Measurements from ENCODE around the gene PUS10. TPM values are rescaled to one million over a fixed set of nuclear protein-coding genes. Genes with fewer than 3 reads are reported as not detected.
A peak's percentile ranks its signal among the peaks of the same experiment; 100 is the strongest.
"Not testable (repeated sequence)": the region's sequence is repeated elsewhere in the genome, so short reads cannot be mapped to it uniquely, and the experiment has no call there.

The PUS10 gene
- total and polyA plus RNA-seq, 4 donors = 4.3 to 11.4 (median 6.8) TPM

- H3K27ac ChIP-seq (ENCODE audit: low read depth, low read length); H3K4me1 ChIP-seq (ENCODE audit: control insufficient read depth, insufficient read depth, low read length); H3K27me3 ChIP-seq (ENCODE audit: control insufficient read depth, insufficient read depth, low read length); H3K9me3 ChIP-seq (ENCODE audit: control insufficient read depth, insufficient read depth, low read length); H3K4me3 ChIP-seq (ENCODE audit: low read depth, low read length); DNase-seq (ENCODE audit: low read depth in 4 of 6, low spot score in 6 of 6): not testable (repeated sequence)
- H3K36me3 ChIP-seq (ENCODE audit: control insufficient read depth, insufficient read depth, low read length) = peaks cover 20% of the 10 kb centered on the region
- WGBS (ENCODE audit: insufficient coverage) = no CpG with 5 or more reads among the region's 2 CpGs
Measured at GRCh38 chr2:61036643-61037042, 18.6 kb upstream of the PUS10 start.

- over 99% methylated on average over 9 of the region's 9 CpGs for WGBS (ENCODE audit: insufficient coverage)
- not testable (repeated sequence) for H3K9me3 ChIP-seq (ENCODE audit: control insufficient read depth, insufficient read depth, low read length); H3K27me3 ChIP-seq (ENCODE audit: control insufficient read depth, insufficient read depth, low read length); H3K4me1 ChIP-seq (ENCODE audit: control insufficient read depth, insufficient read depth, low read length); H3K27ac ChIP-seq (ENCODE audit: low read depth, low read length); H3K4me3 ChIP-seq (ENCODE audit: low read depth, low read length); DNase-seq (ENCODE audit: low read depth in 4 of 6, low spot score in 6 of 6)
- H3K36me3 ChIP-seq (ENCODE audit: control insufficient read depth, insufficient read depth, low read length) = peaks cover 20% of the 10 kb centered on the region
Measured at GRCh38 chr2:61034592-61034991, 16.5 kb upstream of the PUS10 start.

- no peak for DNase-seq (ENCODE audit: low read depth in 4 of 6, low spot score in 6 of 6)
- no peaks in the 10 kb centered on the region for H3K4me1 ChIP-seq (ENCODE audit: control insufficient read depth, insufficient read depth, low read length)
- no peaks in the 10 kb centered on the region for H3K27me3 ChIP-seq (ENCODE audit: control insufficient read depth, insufficient read depth, low read length)
- H3K36me3 ChIP-seq (ENCODE audit: control insufficient read depth, insufficient read depth, low read length) = peaks cover 15% of the 10 kb centered on the region
- no peaks in the 10 kb centered on the region for H3K9me3 ChIP-seq (ENCODE audit: control insufficient read depth, insufficient read depth, low read length)
- no CpG with 5 or more reads among the region's 3 CpGs for WGBS (ENCODE audit: insufficient coverage)
- H3K27ac ChIP-seq (ENCODE audit: low read depth, low read length) = no peak overlapping the region
- H3K4me3 ChIP-seq (ENCODE audit: low read depth, low read length) = no peak overlapping the region
Measured at GRCh38 chr2:61029533-61029932, 11.5 kb upstream of the PUS10 start.

- Histone ChIP-seq H3K27ac (ENCODE audit: low read depth, low read length) (no peak overlapping the region), H3K27me3 (ENCODE audit: control insufficient read depth, insufficient read depth, low read length) (no peaks in the 10 kb centered on the region), H3K36me3 (ENCODE audit: control insufficient read depth, insufficient read depth, low read length) (peaks cover 18% of the 10 kb centered on the region), H3K4me1 (ENCODE audit: control insufficient read depth, insufficient read depth, low read length) (no peaks in the 10 kb centered on the region), H3K9me3 (ENCODE audit: control insufficient read depth, insufficient read depth, low read length) (no peaks in the 10 kb centered on the region), H3K4me3 (ENCODE audit: low read depth, low read length) (no peak overlapping the region)
- DNase-seq (ENCODE audit: low read depth in 4 of 6, low spot score in 6 of 6) = no peak
- no CpG with 5 or more reads among the region's 4 CpGs for WGBS (ENCODE audit: insufficient coverage)
Measured at GRCh38 chr2:61023670-61024069, 5.6 kb upstream of the PUS10 start.

- Histone ChIP-seq H3K4me1 (ENCODE audit: control insufficient read depth, insufficient read depth, low read length) (no peaks in the 10 kb centered on the region), H3K27me3 (ENCODE audit: control insufficient read depth, insufficient read depth, low read length) (no peaks in the 10 kb centered on the region), H3K4me3 (ENCODE audit: low read depth, low read length) (no peak overlapping the region), H3K27ac (ENCODE audit: low read depth, low read length) (no peak overlapping the region), H3K36me3 (ENCODE audit: control insufficient read depth, insufficient read depth, low read length) (peaks cover 14% of the 10 kb centered on the region), H3K9me3 (ENCODE audit: control insufficient read depth, insufficient read depth, low read length) (no peaks in the 10 kb centered on the region)
- DNase-seq (ENCODE audit: low read depth in 4 of 6, low spot score in 6 of 6) = no peak
- WGBS (ENCODE audit: insufficient coverage) = 85% methylated on average over 6 of the region's 6 CpGs
Measured at GRCh38 chr2:61021228-61021660, 3.2 kb upstream of the PUS10 start.

GRCh38 chr2:61018798-61019197 is 743 bp upstream of the PUS10 start:
- H3K27ac ChIP-seq (ENCODE audit: low read depth, low read length) = no peak overlapping the region
- no peak for DNase-seq (ENCODE audit: low read depth in 4 of 6, low spot score in 6 of 6)

GRCh38 chr2:61018318-61018755 is 282 bp upstream of the PUS10 start:
- Histone ChIP-seq H3K36me3 (ENCODE audit: control insufficient read depth, insufficient read depth, low read length) (peaks cover 5% of the 10 kb centered on the region), H3K27ac (ENCODE audit: low read depth, low read length) (peak overlapping the region; percentile 97), H3K9me3 (ENCODE audit: control insufficient read depth, insufficient read depth, low read length) (no peaks in the 10 kb centered on the region), H3K4me1 (ENCODE audit: control insufficient read depth, insufficient read depth, low read length) (no peaks in the 10 kb centered on the region), H3K27me3 (ENCODE audit: control insufficient read depth, insufficient read depth, low read length) (no peaks in the 10 kb centered on the region), H3K4me3 (ENCODE audit: low read depth, low read length) (peak overlapping the region; percentile 99)
- peak in 2 of 6 donors; percentile 1 to 6 for DNase-seq (ENCODE audit: low read depth in 4 of 6, low spot score in 6 of 6)
- 0% methylated on average over 3 of the region's 7 CpGs for WGBS (ENCODE audit: insufficient coverage)

More at GRCh38 chr2:61018798-61019197, 743 bp upstream of the PUS10 start:
- no peaks in the 10 kb centered on the region for H3K4me1 ChIP-seq (ENCODE audit: control insufficient read depth, insufficient read depth, low read length)
- WGBS (ENCODE audit: insufficient coverage) = no CpG with 5 or more reads among the region's 6 CpGs
- H3K36me3 ChIP-seq (ENCODE audit: control insufficient read depth, insufficient read depth, low read length) = peaks cover 8% of the 10 kb centered on the region
- peak overlapping the region; percentile 99 for H3K4me3 ChIP-seq (ENCODE audit: low read depth, low read length)
- H3K27me3 ChIP-seq (ENCODE audit: control insufficient read depth, insufficient read depth, low read length) = no peaks in the 10 kb centered on the region
- H3K9me3 ChIP-seq (ENCODE audit: control insufficient read depth, insufficient read depth, low read length) = no peaks in the 10 kb centered on the region

GRCh38 chr2:61017003-61017555 is 976 bp downstream of the PUS10 start:
- Histone ChIP-seq H3K4me1 (ENCODE audit: control insufficient read depth, insufficient read depth, low read length) (no peaks in the 10 kb centered on the region), H3K36me3 (ENCODE audit: control insufficient read depth, insufficient read depth, low read length) (peaks cover 5% of the 10 kb centered on the region), H3K27ac (ENCODE audit: low read depth, low read length) (peak overlapping the region; percentile 97), H3K27me3 (ENCODE audit: control insufficient read depth, insufficient read depth, low read length) (no peaks in the 10 kb centered on the region), H3K4me3 (ENCODE audit: low read depth, low read length) (peak overlapping the region; percentile 99), H3K9me3 (ENCODE audit: control insufficient read depth, insufficient read depth, low read length) (no peaks in the 10 kb centered on the region)
- WGBS (ENCODE audit: insufficient coverage) = 0% methylated on average over 27 of the region's 27 CpGs
- peak; percentile 66 to 94 (median 84) for DNase-seq (ENCODE audit: low read depth in 4 of 6, low spot score in 6 of 6)

GRCh38 chr2:61016392-61017002 is 1.6 kb downstream of the PUS10 start:
- 0% methylated on average over 5 of the region's 16 CpGs for WGBS (ENCODE audit: insufficient coverage)
- Histone ChIP-seq H3K36me3 (ENCODE audit: control insufficient read depth, insufficient read depth, low read length) (peaks cover 5% of the 10 kb centered on the region), H3K27ac (ENCODE audit: low read depth, low read length) (peak overlapping the region; percentile 97), H3K9me3 (ENCODE audit: control insufficient read depth, insufficient read depth, low read length) (no peaks in the 10 kb centered on the region), H3K4me1 (ENCODE audit: control insufficient read depth, insufficient read depth, low read length) (no peaks in the 10 kb centered on the region), H3K4me3 (ENCODE audit: low read depth, low read length) (peak overlapping the region; percentile 99), H3K27me3 (ENCODE audit: control insufficient read depth, insufficient read depth, low read length) (no peaks in the 10 kb centered on the region)
- DNase-seq (ENCODE audit: low read depth in 4 of 6, low spot score in 6 of 6) = peak in 2 of 6 donors; percentile 1 to 5

GRCh38 chr2:61015976-61016375 is 2.1 kb downstream of the PUS10 start:
- no peaks in the 10 kb centered on the region for H3K4me1 ChIP-seq (ENCODE audit: control insufficient read depth, insufficient read depth, low read length)
- no peak overlapping the region for H3K27ac ChIP-seq (ENCODE audit: low read depth, low read length)
- H3K36me3 ChIP-seq (ENCODE audit: control insufficient read depth, insufficient read depth, low read length) = peaks cover 2% of the 10 kb centered on the region
- no peaks in the 10 kb centered on the region for H3K9me3 ChIP-seq (ENCODE audit: control insufficient read depth, insufficient read depth, low read length)
- no peaks in the 10 kb centered on the region for H3K27me3 ChIP-seq (ENCODE audit: control insufficient read depth, insufficient read depth, low read length)
- H3K4me3 ChIP-seq (ENCODE audit: low read depth, low read length) = peak overlapping the region; percentile 99
- no CpG with 5 or more reads among the region's 2 CpGs for WGBS (ENCODE audit: insufficient coverage)
- no peak for DNase-seq (ENCODE audit: low read depth in 4 of 6, low spot score in 6 of 6)
